Nephron progenitor cell (in vitro differentiated cells): Measurements from ENCODE around the gene SLC27A4.

Source experiments
- DNase-seq: peaks from one replicate; pipeline ENCODE4 v3.0.0; 2021
- H3K27ac Mint-ChIP-seq: 2 replicates; pipeline ENCODE4 v1.8.0; 2021; ENCODE audit warnings: mild to moderate bottlenecking, moderate library complexity, mixed read lengths
- H3K27me3 Mint-ChIP-seq: 2 replicates; pipeline ENCODE4 v1.8.0; 2021; ENCODE audit warnings: mild to moderate bottlenecking, low read depth, mixed read lengths; ENCODE audit not compliant: poor library complexity
- H3K36me3 Mint-ChIP-seq: 2 replicates; pipeline ENCODE4 v1.8.0; 2021; ENCODE audit warnings: low read depth, mixed read lengths
- H3K4me1 Mint-ChIP-seq: 2 replicates; pipeline ENCODE4 v1.8.0; 2021; ENCODE audit warnings: mixed read lengths
- H3K4me3 Mint-ChIP-seq: 2 replicates; pipeline ENCODE4 v1.8.0; 2021; ENCODE audit warnings: mild to moderate bottlenecking, moderate library complexity, mixed read lengths
- H3K9me3 Mint-ChIP-seq: 2 replicates; pipeline ENCODE4 v1.8.0; 2021; ENCODE audit warnings: mild to moderate bottlenecking, moderate library complexity, mixed read lengths
- CTCF ChIP-seq: fragments of 200-600 bp; sonication (generic); IDR thresholded peaks from 2 replicates; pipeline ENCODE4 v1.5.0; 2021; ENCODE audit warnings: antibody characterized with exemption

Gene SLC27A4

DNA sequence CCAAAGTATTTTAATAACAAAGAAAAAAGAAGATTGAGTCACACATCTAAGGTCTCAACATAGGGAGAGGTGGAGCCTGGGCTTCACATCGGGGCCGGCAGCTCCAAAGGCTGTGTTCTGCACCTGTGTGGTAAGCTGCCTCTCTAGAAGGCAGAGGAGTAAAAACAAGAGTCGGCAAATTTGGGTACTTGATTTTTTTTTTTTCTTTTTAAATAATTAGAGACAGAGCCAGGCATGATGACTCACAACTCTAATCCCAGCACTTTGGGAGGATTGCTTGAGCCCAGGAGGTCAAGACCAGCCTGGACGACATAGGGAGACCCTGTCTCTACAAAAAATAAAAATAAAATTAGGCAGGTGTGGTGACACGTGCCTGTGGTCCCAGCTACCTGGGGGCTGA, 35.5 kb downstream of the SLC27A4 start:
- Mint-ChIP-seq H3K9me3 (no peaks in the 10 kb centered on the region), H3K36me3 (peaks cover 24% of the 10 kb centered on the region), H3K4me1 (peaks cover 24% of the 10 kb centered on the region), H3K4me3 (no peak overlapping the region), H3K27ac (no peak overlapping the region), H3K27me3 (no peaks in the 10 kb centered on the region)
- no peak for DNase-seq
- no peak for TF ChIP-seq CTCF

DNA sequence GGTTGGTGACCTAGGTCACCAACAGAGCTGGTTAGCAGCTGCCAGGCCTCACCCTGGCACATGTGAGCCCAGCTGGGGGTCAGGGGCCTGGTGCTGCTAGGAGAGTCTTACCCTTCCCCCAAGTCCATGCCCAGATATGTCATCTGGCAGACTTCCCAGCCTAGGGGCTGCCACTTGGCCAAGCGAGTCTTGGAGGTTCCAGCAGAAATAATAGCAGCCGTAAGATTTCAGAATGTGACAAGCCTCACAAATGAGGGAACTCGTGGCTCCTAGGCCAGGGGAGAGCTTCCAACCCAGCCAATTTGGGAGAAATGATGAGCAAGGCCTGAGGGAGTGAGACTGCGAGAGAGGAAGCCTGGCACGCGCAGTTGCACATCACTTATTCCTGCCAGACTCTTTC, 41.9 kb downstream of the SLC27A4 start:
- TF ChIP-seq CTCF: no peak
- no peaks in the 10 kb centered on the region for H3K27me3 Mint-ChIP-seq
- no peaks in the 10 kb centered on the region for H3K9me3 Mint-ChIP-seq
- no peak overlapping the region for H3K4me3 Mint-ChIP-seq
- H3K27ac Mint-ChIP-seq: no peak overlapping the region
- peaks cover 19% of the 10 kb centered on the region for H3K36me3 Mint-ChIP-seq
- DNase-seq: no peak
- H3K4me1 Mint-ChIP-seq: peaks cover 31% of the 10 kb centered on the region

DNA sequence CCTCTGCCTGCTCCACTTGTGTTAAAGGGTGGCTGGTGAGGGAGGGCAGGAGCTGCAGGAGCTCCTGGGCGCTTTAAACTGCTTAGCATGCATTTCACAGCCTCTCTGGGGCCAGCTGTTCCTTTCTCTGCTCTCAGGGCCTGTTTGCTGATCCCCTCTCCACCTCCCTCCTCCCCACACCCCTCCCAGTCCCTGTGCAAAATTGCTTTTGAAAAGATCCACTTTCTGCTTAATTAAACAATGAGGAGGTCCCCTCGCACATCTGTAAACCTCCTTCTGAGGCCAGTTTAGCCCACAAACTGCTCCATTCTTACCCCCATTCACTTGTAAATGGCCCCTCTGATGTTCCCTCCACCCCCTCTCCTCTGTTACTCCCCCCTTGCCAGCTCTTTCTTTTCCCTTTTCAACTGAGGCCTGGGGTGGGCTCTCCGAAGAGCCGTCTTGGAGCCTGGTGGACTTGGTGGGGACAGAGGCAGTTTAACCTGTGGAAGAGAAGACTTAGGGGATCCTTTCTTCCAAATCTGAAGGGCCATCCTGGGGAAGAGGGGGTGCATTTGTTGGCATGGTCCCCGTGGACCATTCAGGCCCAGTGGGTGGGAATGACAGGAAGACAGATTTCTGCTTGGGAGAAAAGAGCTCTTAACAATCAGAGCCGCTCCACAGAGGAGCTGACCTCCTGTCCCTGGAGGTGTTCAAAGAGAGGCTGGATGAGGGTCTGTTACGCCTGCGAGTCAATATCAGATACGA, 42.9 kb downstream of the SLC27A4 start:
- no peak overlapping the region for H3K4me3 Mint-ChIP-seq
- no peak for DNase-seq
- peaks cover 36% of the 10 kb centered on the region for H3K4me1 Mint-ChIP-seq
- TF ChIP-seq CTCF: no peak
- peak overlapping the region; percentile 11 for H3K27ac Mint-ChIP-seq
- H3K27me3 Mint-ChIP-seq: no peaks in the 10 kb centered on the region
- H3K36me3 Mint-ChIP-seq: peaks cover 23% of the 10 kb centered on the region
- no peaks in the 10 kb centered on the region for H3K9me3 Mint-ChIP-seq

DNA sequence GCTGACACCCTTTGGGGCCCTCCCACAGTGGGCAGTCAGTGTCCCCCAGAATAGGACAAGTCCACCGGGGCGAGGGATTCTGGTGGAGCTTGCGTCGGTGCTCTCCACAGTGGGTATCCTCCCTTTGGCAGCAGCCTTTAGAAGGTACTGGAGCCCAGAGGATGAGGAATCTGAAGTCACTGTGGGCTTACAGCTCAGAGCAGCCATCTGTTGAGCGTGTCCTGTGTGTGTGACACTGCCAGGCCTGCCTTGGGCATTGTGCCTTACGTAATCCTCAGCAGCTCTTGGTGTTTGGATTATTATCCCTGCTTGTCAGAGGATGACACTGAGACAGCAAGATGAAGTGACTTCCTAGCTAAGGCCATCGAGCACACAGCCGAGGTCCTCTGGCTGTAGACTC, 43.5 kb downstream of the SLC27A4 start:
- DNase-seq: no peak
- Mint-ChIP-seq H3K4me3 (no peak overlapping the region), H3K9me3 (no peaks in the 10 kb centered on the region), H3K27ac (no peak overlapping the region), H3K27me3 (no peaks in the 10 kb centered on the region), H3K36me3 (peaks cover 20% of the 10 kb centered on the region), H3K4me1 (peaks cover 37% of the 10 kb centered on the region)
- TF ChIP-seq CTCF: no peak

DNA sequence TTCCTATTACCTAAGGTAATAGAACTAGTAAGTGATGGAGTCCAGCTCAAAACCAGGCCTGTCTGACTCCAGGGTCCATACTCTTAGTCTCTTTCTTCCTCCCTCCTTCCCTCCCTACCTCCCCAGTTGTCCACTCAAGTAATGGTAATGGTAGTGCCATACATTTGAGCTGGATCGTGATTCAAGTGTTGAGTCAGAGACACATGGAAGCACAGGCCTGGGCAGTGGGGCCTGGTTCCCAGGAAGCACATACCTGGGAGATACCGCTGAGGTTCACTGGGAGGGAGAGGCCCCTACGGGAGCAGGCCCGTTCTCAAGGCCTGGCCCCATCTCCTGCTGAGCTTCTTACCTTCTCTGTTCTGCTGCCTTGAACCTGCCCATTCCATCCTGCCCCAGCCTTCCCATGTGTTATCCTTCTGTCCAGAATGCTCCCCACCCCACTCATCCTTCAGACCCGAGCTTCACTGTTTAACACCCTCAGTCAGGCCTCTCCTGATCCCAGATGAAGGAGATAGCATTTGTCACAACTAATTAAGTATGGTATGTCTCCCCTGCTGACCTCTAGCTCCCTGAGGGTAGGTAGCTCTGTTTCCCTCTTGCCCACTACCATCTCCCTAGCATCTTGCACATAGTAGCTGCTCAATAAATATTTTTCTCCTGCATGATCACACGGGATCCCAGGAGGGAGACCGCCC, 44.6 kb downstream of the SLC27A4 start:
- H3K4me1 Mint-ChIP-seq: peaks cover 48% of the 10 kb centered on the region
- no peak overlapping the region for H3K4me3 Mint-ChIP-seq
- peaks cover 2% of the 10 kb centered on the region for H3K27me3 Mint-ChIP-seq

More for the DNA sequence above, 44.6 kb downstream of the SLC27A4 start:
- Mint-ChIP-seq H3K36me3 (peaks cover 25% of the 10 kb centered on the region), H3K27ac (peak overlapping the region; percentile 46), H3K9me3 (no peaks in the 10 kb centered on the region)
- no peak for DNase-seq
- no peak for TF ChIP-seq CTCF
